OCI-LY3 (cell line): Measurements from ENCODE around the gene ZNF223.

Experiments
- CTCF ChIP-seq: fragments of 200-600, 300-600 bp; sonication (generic); IDR thresholded peaks from 2 replicates; pipeline ENCODE4 v1.5.1; 2014; ENCODE audit warnings: antibody characterized with exemption, low read length, low read depth
- EZH2phosphoT487 ChIP-seq: fragments of 200-600 bp; shearing (Covaris generic); IDR thresholded peaks from 2 replicates; pipeline ENCODE4 v1.6.1; 2018; ENCODE audit warnings: antibody characterized with exemption, mixed run types, low read depth

DNA sequence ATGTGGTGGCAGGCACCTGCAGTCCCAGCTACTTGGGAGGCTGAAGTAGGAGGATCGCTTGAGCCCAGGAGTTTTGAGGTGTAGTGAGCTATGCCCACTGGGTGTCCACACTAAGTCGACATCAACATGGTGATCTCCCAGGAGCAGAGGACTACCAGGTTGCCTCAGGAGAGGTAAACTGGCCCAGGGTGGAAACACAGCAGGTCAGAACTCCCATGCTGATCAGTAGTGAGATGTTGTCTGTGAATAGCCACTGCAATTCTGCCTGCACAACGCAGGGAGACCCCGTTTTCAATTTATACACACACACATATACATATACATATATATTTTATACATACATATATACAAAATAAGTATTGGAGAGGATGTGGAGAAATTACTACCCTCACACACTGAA is 40.3 kb downstream of the ZNF223 start:
- TF ChIP-seq CTCF (no peak), EZH2phosphoT487 (no peak)
